ENCODE measurements around the gene TMEM101.
A peak's percentile ranks its signal among the peaks of the same experiment; 100 is the strongest.

TMEM101 gene

DNA sequence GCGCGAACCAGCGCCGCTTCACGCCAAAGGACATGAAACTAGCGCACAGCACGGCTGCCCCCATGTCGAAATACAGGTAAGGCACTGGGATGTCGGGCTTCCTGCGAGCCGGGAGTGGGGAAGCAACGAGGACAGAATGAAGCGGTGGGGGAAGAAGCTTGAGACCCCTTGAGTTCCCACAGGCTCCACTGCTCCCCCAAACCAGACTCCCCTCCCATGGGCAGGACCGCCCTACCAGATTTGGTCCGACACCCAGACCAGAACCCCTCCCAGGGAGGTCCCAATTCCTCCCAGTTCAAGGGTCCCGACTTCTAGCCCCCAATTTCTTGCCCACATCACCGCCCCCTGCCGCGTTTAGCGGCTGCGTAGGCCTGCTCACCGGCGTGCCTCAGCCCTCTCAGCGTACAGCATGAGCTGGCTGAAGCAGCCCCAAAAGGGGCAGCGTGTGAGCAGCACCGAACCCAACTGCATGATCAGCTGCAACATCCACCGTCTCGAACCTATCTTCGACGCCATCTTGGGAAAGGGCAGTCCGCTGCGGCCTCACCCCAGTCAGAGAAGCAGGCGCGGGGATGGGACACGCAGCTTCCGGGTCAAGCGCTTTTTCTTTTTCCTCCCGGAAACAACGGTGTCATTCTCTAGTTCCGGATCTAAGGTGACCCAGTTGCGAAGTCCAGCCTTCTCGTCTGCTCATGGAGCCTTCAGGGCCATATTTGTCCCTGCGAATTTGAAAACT lies at the start of gene TMEM101 (continued):
- no peak for TF ChIP-seq MEIS1 (CRISPR knock-in tag; IDR thresholded peaks at IDR 0.05; ENCODE audit: borderline replicate concordance)
- peak; percentile 99 for TF ChIP-seq ZNF561 (tag by site-specific recombination; IDR thresholded peaks at IDR 0.05; ENCODE audit: borderline replicate concordance)
- no peak for TF ChIP-seq ZNF433 (tag by site-specific recombination; IDR thresholded peaks at IDR 0.05; ENCODE audit: low read depth)
- peak; percentile 94 for TF ChIP-seq ZNF76 (tag by site-specific recombination; IDR thresholded peaks at IDR 0.05; ENCODE audit: borderline replicate concordance, low read depth)
- peak; percentile 78 for TF ChIP-seq KLF7 (tag by site-specific recombination; IDR thresholded peaks at IDR 0.05; ENCODE audit: borderline replicate concordance)
- TF ChIP-seq ZNF155 (tag by site-specific recombination; IDR thresholded peaks at IDR 0.05), result no peak
- peak; percentile 96 for TF ChIP-seq ZNF324 (tag by site-specific recombination; IDR thresholded peaks at IDR 0.05)
- TF ChIP-seq ZNF48 (tag by site-specific recombination; IDR thresholded peaks at IDR 0.05), result no peak
- TF ChIP-seq ZXDB (tag by site-specific recombination; IDR thresholded peaks at IDR 0.05), result no peak; the same call in none of the 2 replicates
- TF ChIP-seq, protein P1, sequence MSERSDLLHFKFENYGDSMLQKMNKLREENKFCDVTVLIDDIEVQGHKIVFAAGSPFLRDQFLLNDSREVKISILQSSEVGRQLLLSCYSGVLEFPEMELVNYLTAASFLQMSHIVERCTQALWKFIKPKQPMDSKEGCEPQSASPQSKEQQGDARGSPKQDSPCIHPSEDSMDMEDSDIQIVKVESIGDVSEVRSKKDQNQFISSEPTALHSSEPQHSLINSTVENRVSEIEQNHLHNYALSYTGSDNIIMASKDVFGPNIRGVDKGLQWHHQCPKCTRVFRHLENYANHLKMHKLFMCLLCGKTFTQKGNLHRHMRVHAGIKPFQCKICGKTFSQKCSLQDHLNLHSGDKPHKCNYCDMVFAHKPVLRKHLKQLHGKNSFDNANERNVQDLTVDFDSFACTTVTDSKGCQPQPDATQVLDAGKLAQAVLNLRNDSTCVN (tag by site-specific recombination; optimal IDR thresholded peaks at IDR 0.05), result peak; percentile 54
- TF ChIP-seq, protein P2, sequence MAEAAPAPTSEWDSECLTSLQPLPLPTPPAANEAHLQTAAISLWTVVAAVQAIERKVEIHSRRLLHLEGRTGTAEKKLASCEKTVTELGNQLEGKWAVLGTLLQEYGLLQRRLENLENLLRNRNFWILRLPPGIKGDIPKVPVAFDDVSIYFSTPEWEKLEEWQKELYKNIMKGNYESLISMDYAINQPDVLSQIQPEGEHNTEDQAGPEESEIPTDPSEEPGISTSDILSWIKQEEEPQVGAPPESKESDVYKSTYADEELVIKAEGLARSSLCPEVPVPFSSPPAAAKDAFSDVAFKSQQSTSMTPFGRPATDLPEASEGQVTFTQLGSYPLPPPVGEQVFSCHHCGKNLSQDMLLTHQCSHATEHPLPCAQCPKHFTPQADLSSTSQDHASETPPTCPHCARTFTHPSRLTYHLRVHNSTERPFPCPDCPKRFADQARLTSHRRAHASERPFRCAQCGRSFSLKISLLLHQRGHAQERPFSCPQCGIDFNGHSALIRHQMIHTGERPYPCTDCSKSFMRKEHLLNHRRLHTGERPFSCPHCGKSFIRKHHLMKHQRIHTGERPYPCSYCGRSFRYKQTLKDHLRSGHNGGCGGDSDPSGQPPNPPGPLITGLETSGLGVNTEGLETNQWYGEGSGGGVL (tag by site-specific recombination; IDR thresholded peaks at IDR 0.05), result peak; percentile 49; the same call in 1 of the 2 replicates
- peak; percentile 79 for TF ChIP-seq ZBTB8A (tag by site-specific recombination; IDR thresholded peaks at IDR 0.05)

DNA sequence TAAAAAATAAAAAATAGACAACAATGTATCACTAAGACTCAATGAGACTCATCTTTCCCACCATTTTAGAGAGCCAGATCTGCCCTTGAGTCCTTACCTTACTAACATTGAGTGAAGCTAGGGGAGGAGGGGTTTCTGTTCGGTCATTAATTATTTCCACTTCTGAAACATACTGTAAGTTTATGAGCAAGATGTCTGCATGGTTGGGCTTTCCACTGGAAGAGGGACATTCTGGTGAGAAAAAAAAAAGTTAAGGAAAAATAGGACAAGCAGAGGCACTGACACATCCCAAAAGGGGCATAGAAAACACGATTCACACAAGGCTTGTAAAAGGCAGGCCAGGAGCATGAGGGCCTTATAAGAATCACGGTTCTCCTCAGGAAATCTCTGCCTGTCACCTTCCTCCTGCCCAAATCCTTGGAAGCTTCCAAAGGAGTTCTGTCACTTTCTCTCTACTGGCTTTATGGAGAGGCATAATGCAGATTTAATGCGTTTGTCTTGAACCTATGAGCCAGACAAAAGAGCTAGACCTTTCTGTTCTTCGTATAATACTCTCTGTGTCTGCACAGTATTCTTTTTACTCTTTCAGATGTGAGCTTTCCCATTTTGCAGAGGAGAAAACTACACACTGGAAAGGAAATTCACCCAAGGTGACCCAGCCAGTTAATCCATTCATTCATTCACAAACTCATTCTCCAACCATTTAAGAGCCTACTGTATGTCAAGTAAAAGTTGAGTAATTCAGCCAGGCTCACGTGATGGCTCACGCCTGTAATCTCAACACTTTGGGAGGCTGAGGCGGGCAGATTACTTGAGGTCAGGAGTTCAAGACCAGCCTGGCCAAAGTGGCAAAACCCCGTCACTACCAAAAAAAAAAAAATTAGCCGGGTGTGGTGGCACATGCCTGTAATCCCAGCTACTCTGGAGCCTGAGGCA lies 49.2 kb upstream of the TMEM101 start:
- H3K27ac ChIP-seq (ENCODE audit: extremely low read depth, low read depth, low read length), result peak overlapping the region; percentile 0; the same call in 1 of the 2 replicates
- no peak overlapping the region for H3K4me3 ChIP-seq (ENCODE audit: low read depth, low read length)
- H3K36me3 ChIP-seq (ENCODE audit: control insufficient read depth in 2 of 2, insufficient read depth in 1 of 2, low read length in 2 of 2), result peaks cover 45 to 52% of the 10 kb centered on the region in 2 experiments
- H3K9me3 ChIP-seq (ENCODE audit: control insufficient read depth, insufficient read depth, low read depth, low read length), result no peaks in the 10 kb centered on the region
- H3K4me1 ChIP-seq (ENCODE audit: control insufficient read depth, insufficient read depth, low read length), result no peaks in the 10 kb centered on the region
- ChIA-PET CTCF (interaction anchor here (0.6 to 2.0 kb wide), 6 partner anchors 19 to 252 kb away, joined by 3 to 14 read pairs (median 4); no protein-coding TSS in a partner anchor), POLR2A (interaction anchor here (0.5 to 0.9 kb wide), 2 partner anchors 104 to 158 kb away, joined by 3 to 4 read pairs; no protein-coding TSS in a partner anchor)
- TF ChIP-seq, protein P3, sequence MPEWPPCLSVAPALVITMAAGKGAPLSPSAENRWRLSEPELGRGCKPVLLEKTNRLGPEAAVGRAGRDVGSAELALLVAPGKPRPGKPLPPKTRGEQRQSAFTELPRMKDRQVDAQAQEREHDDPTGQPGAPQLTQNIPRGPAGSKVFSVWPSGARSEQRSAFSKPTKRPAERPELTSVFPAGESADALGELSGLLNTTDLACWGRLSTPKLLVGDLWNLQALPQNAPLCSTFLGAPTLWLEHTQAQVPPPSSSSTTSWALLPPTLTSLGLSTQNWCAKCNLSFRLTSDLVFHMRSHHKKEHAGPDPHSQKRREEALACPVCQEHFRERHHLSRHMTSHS (tag by site-specific recombination; IDR thresholded peaks at IDR 0.05), result no peak
- TF ChIP-seq ZNF223 (tag by site-specific recombination; IDR thresholded peaks at IDR 0.05), result 0 out of 2 replicates have a peak, but pooled peaks have one; percentile 34
- TF ChIP-seq ZNF24 (tag by site-specific recombination; IDR thresholded peaks at IDR 0.05), result 0 out of 2 replicates have a peak, but pooled peaks have one; percentile 41
- peak; percentile 23; the same call in 1 of the 2 replicates for TF ChIP-seq SP7 (tag by site-specific recombination; IDR thresholded peaks at IDR 0.05)
- no peak for TF ChIP-seq ZSCAN5A (tag by site-specific recombination; IDR thresholded peaks at IDR 0.05)
- TF ChIP-seq ZNF449 (tag by site-specific recombination; IDR thresholded peaks at IDR 0.05), result peak; percentile 93
- TF ChIP-seq, protein P4, sequence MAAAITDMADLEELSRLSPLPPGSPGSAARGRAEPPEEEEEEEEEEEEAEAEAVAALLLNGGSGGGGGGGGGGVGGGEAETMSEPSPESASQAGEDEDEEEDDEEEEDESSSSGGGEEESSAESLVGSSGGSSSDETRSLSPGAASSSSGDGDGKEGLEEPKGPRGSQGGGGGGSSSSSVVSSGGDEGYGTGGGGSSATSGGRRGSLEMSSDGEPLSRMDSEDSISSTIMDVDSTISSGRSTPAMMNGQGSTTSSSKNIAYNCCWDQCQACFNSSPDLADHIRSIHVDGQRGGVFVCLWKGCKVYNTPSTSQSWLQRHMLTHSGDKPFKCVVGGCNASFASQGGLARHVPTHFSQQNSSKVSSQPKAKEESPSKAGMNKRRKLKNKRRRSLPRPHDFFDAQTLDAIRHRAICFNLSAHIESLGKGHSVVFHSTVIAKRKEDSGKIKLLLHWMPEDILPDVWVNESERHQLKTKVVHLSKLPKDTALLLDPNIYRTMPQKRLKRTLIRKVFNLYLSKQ (tag by site-specific recombination; IDR thresholded peaks at IDR 0.05; ENCODE audit: borderline replicate concordance), result 0 out of 2 replicates have a peak, but pooled peaks have one; percentile 8
- TF ChIP-seq IKZF3 (tag by site-specific recombination; IDR thresholded peaks at IDR 0.05), result peak; percentile 28; the same call in 1 of the 2 replicates
